Stimulated activated CD8-positive, alpha-beta memory T cell treated with anti-CD3 and anti-CD28 coated beads, Interleukin-7, amount 100 ng/mL, for 1 hour (primary cell): ENCODE data around the gene ATCAY.
"Not testable (repeated sequence)": the region's sequence is repeated elsewhere in the genome, so short reads cannot be mapped to it uniquely, and the experiment has no call there.

Experiments used
- DNase-seq, 2 donors: peaks; one replicate each; pipeline ENCODE4 v3.0.0-alpha.2; 2020; ENCODE audit warnings: low read depth in 2 of 2

Gene ATCAY

DNA sequence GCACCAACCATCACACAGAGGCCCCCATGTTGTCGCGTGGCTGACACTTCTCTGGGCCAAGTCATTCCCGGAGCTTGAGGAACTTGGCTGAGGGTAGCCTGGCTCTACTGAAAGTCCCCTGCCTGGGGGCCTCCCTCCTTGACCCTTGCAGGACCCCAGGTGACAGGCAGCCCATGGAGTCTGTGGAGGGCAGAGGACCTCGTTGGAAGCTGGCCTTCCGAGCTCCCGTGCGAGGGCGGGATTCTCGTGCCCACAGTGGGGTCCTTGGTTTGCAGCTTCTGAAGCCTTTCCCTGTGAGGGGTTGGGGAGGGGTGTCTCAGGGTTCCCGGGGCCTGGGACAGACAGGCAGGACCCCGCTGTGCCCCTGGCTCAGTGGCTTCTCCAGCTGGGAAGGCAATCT is 68.8 kb downstream of the ATCAY start:
- no peak for DNase-seq

GRCh38 chr19:3949997-3950859 is 69.7 kb downstream of the ATCAY start:
- DNase-seq = no peak

- DNase-seq = no peak
Observed at GRCh38 chr19:3950871-3951861, 70.7 kb downstream of the ATCAY start.

DNA sequence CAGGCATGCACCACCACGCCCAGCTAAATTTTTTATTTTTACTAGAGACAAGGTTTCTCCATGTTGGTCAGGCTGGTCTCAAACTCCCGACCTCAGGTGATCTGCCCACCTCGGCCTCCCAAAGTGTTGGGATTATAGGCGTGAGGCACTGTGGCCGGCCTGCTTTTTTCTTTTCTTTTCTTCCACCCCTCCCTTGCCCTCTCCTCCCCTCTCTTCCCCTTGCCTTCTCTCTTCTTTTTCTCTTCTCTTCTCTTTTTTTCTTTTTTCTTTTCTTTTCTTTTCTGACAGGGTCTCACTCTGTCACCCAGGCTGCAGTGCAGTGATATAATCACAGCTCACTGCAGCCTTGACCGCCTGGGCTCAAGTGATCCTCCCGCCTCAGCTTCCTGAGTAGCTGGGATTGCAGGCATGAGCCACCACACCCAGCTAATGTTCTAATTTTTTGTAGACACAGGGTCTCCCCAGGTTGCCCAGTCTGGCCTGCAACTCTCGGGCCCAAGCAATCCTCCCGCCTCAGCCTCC is 72.3 kb downstream of the ATCAY start:
- DNase-seq = not testable (repeated sequence)

GRCh38 chr19:3954107-3954506 is 73.6 kb downstream of the ATCAY start:
- DNase-seq = no peak

- not testable (repeated sequence) for DNase-seq
Observed at GRCh38 chr19:3955276-3955675, 74.8 kb downstream of the ATCAY start.

DNA sequence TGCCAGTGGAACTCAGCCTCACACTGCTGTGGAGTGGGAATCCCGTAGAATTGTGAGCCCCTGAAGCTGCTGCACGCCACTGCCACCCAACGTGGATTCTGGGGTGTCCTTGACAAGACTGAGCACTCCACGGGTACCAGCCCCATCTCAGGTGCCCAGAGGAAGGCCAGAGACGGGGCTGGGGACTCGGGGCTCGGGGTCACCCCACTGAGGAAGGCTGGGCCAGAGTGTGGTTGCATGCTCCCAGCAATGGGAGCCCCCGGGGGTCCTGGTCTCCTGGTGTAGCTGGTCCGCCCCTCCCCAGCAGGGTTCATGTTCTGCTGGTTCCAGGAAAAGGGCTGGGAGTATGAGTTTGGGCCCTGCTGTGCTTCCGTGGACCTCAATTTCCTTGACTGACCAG is 75.2 kb downstream of the ATCAY start:
- no peak for DNase-seq

GRCh38 chr19:3958836-3959765 is 78.6 kb downstream of the ATCAY start:
- no peak for DNase-seq

GRCh38 chr19:3959766-3960131 is 79.3 kb downstream of the ATCAY start:
- DNase-seq = no peak

GRCh38 chr19:3961007-3961406 is 80.5 kb downstream of the ATCAY start:
- DNase-seq = no peak

GRCh38 chr19:3963458-3964255 is 83.2 kb downstream of the ATCAY start:
- no peak for DNase-seq

DNA sequence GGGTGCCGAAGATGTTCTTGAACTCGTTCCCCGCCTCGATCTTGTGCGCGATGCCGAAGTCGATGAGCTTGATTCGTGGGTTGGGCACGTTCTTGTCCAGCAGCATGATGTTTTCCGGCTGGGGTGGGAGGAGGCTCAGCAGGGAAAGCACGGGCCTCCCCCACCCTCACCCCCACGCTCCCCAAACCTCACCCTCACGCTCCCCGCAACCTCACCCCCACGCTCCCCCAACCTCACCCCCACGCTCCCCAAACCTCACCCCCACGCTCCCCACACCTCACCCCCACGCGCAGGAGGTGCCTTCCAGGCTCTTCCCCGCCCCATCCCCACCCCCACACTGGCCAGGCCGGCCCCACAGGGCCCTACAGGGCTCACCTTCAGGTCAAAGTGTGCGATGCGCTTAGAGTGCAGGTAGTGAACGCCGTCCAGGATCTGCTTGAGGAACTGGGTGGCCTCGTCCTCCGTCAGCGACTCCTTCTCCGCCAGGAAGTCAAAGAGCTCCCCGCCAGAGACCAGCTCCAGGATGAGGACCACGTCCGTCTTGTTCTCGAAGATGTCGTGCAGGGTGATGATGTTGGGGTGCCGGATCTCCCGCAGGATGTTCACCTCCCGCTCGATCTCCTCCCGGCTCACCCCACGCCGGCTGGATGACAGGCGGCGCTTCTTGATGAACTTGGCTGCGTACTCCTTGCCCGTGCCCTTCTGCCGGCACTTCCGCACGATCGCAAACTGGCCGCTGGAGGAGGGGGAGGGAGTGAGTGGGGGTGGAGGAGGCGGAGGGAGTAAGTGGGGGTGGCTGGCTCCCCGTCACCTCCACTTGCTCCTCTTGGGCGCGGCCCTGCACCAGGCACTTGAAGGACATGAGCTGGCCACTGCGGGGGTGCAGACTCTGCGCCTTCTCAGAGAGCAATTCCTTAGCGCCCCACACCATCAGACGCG is 84.0 kb downstream of the ATCAY start:
- DNase-seq = no peak

DNA sequence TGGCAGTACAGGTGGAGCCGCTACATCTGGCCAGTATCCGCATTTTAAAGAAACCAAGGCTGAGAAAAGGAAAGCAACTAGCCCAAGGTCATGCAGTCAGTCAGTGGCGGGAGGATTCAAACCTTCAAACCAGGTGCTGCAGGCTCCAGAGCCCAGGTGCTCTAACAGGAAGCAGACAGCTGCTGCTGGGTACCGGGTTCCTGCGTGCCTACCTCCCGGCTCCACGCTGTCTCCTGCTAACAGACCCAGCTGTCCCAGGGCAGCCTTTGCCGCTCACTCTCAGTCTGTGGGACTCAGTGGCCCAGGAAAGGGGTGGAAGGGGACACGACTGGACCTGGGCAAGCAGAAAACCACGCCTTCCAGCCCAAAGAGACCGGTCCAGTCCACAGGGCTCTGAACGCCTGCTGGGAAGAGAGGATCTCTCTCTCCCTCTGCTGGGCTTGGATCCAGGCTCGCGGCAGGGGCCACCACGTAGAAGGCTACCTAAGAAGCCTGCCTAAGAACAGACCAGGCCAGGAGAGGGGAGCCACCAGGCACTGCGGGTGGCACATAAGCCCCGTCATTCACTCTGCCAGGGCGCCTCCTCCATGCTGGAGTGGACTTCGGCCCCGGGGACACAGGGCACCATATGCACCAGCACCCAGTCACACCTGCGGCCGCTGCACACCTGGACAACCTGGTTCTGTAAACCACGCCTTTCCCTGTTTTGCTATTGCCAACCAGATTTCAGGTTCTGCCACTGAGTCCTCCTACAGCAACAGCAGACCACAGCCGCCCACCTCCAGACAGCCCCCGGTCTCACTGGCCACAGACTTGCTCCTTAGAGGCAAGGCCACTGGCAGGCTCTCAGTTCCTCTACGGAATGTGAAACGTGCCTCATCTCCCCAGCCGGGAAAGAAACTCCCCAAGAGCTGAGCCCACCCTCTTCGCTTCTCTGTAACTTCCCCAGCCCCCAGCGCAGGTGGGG is 85.8 kb downstream of the ATCAY start:
- no peak for DNase-seq

DNA sequence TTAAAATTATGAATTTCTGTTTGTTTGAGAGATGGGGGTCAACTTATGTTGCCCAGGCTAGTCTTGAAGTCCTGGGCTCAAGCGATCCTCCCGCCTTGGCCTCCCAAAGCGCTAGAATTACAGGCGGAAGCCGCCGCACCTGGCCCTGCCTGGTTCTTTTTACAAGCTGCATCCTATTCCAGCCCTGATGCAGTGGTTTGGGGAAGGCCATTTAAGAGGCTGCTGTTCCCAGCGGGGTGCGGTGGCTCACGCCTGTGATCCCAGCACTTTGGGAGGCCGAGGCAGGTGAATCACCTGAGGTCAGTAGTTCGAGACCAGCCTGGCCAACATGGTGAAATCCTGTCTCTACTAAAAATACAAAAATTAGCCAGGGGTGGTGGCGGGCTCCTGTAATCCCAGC is 87.5 kb downstream of the ATCAY start:
- DNase-seq = not testable (repeated sequence)

DNA sequence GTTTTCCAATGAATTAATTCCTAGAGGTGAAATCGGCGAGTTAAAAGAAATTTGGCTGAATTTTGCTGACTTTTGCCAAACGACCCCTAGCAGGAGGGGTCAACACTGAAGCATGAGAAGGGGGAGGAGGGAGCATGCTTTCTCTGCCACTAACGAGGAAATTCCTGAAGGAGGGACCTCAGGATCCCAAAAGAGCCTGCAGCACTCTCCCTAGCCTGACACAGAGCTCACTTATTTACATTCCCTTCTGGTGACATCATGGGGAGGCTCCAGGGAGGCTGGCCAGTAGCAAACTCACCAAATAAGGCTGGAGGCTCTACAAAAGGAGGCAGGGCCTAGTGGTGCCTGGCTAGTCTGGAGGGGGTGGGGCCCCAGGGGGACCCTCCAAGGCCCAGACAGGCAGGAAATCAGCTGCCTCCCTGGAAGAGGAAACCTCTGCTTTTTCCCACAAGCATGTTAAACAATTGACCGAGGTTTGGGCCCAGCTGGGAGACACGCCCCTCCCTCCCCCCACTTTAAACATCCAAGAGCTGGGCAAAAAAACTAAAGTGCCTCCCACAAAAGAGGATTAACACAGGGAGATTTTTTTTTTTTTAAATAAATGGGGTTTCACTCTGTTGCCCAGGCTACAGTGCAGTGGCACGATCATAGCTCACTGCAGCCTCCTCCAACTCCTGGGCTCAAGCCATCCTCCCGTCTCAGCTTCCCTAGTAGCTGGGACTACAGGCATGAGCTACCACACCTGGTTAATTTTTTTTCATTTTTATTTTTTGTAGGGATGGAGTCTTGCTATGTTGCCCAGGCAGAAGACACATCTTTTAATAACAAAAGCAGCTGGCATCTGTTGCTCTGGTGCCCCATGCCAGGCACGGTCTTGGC is 88.3 kb downstream of the ATCAY start:
- DNase-seq = no peak

DNA sequence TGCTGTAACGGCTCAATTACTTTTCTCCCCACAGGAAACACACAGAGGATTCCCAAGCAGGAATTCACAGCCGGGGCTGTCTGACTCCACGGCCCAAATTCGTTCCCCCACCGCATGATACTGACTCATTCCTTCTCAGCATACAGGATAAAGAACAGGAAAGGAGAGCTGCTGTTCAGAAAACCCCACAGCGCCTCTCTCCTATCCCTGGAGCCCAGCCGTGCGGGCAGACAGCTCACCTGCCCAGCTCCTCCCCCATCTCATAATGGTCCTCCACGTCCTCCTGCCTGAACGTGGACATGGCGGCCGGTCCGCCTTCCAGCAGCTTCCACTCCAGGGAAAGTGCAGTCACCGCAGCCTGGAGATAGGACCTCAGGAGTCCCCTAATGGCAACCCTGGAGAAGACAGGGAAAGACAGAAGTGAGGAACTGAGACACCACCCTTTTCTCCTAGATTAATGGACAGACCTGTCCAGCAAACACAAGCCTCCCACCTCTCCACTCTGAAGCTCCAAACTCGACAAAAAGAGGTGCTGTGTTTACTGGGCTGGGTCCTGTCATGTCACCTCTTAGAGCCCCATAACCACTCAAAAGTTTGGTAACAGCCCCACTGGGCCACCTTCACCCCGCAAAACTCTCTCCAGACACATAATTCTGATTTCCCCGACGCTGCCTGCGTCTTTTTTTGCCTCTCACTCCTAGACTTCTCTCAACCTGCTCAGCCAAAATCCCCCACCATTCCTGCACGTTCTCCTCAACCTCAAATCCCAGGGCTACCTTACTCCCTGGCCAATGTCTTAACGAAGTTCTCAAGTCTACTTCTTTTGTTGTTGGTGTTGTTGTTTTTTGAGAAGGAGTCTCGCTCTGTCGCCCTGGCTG is 89.2 kb downstream of the ATCAY start:
- no peak for DNase-seq
